DOHH2 (cell line): Measurements from ENCODE around the gene GPRC5B.

ENCODE experiments used
- EZH2phosphoT487 ChIP-seq: fragments of 200-600 bp; sonication (generic); IDR thresholded peaks from 2 replicates; pipeline ENCODE4 v1.6.1; 2017; ENCODE audit warnings: borderline replicate concordance, mild to moderate bottlenecking, antibody characterized with exemption, low read length, moderate library complexity, mixed read lengths
- TF ChIP-seq, protein P1 (sequence below): fragments of 200-600 bp; sonication (generic); IDR thresholded peaks from one replicate; pipeline ENCODE4 v1.5.1; 2014; ENCODE audit warnings: antibody characterized with exemption, mild to moderate bottlenecking, low read depth, low read length; ENCODE audit not compliant: poor library complexity, severe bottlenecking

DNA sequence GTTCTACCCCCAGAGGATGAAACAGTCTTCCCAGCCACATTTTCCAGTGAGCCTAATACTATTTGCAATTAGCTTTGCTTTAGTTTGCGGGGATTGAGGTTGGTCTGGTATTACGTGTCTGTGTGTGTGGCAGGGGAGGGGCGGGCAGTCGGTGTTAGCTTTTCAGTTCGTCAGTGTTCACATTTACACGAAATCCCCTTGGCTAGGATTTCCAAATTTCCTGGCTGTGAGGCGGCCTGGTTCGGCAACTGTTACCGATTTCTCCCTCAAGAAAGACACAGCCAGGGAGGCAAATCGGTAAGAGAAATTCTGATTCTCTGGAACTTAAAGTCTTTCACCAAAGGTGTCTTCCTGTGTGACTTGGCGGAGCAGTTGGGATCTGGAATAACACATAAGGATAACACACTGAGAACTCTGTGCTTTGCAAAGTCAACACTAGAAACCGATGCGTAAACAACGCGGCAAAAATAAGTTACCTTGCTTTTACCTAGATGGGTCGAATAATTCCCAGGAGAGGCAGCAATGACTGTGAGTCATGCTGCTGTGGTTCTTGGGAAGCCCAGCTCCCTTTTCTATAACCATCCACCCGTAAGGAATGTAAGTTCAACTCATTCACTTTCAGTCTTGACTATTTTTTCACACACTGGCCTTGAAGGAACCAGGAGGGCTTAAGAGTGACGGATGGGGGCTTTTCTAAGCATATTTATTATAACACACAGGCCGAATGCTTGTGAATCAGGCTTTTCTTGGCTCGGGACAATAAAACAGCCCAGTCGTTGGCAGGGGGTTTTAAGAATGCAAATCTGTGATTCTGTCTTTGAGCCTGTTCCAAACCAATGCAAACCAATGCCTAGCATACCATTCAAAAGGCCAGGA lies 24.2 kb downstream of the GPRC5B start:
- TF ChIP-seq, protein P1, sequence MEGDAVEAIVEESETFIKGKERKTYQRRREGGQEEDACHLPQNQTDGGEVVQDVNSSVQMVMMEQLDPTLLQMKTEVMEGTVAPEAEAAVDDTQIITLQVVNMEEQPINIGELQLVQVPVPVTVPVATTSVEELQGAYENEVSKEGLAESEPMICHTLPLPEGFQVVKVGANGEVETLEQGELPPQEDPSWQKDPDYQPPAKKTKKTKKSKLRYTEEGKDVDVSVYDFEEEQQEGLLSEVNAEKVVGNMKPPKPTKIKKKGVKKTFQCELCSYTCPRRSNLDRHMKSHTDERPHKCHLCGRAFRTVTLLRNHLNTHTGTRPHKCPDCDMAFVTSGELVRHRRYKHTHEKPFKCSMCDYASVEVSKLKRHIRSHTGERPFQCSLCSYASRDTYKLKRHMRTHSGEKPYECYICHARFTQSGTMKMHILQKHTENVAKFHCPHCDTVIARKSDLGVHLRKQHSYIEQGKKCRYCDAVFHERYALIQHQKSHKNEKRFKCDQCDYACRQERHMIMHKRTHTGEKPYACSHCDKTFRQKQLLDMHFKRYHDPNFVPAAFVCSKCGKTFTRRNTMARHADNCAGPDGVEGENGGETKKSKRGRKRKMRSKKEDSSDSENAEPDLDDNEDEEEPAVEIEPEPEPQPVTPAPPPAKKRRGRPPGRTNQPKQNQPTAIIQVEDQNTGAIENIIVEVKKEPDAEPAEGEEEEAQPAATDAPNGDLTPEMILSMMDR = no peak
- no peak for TF ChIP-seq EZH2phosphoT487
